SK-N-SH (cell line): ENCODE data around the gene CYP26A1.

ENCODE experiments used
- CTCF ChIP-seq: fragments of 200-600 bp; sonication (generic); IDR thresholded peaks from 2 replicates; pipeline ENCODE4 v1.6.1; 2017; ENCODE audit warnings: antibody characterized with exemption, mild to moderate bottlenecking, moderate library complexity
- POLR2AphosphoS5 ChIP-seq: IDR thresholded peaks from 2 replicates; pipeline ENCODE4 v1.6.1; 2012; ENCODE audit warnings: low read depth, low read length

- no peak for TF ChIP-seq CTCF
- no peak for TF ChIP-seq POLR2AphosphoS5
These were observed 1.4 kb upstream of the CYP26A1 start for GRCh38 chr10:93072225-93072712.
